ENCODE measurements around the gene HSD17B12. TPM values are rescaled to one million over a fixed set of nuclear protein-coding genes. Genes with fewer than 3 reads are reported as not detected.

HSD17B12 gene
- total RNA-seq, 3 donors from 2014 or later = 36.1 to 48.9 (median 47.2) TPM

DNA sequence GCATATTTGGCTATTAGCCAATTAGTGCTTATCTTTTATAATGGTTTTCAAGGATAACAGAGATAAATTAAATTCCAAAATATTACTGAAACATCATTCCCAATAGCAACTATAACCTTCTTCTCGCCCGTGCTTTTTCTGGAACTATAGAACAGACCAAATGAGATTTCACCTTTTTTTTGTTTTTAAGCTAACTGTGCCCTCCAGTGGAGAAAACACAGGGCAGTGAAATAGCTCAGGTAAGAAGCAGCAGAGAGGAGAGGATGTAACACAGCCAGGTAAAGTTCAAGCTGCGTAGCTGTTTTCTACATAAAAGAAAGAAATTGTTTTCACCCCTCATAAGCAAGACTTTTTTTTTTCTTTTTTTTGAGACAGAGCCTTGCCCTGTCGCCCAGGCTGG lies 28.2 kb downstream of the HSD17B12 start:
- no peak overlapping the region for H3K27ac ChIP-seq
- H3K4me1 ChIP-seq = no peaks in the 10 kb centered on the region
- TF ChIP-seq CTCF (IDR thresholded peaks at IDR 0.05) (no peak), POLR2A (IDR thresholded peaks at IDR 0.05) (no peak), POLR2AphosphoS5 (IDR thresholded peaks at IDR 0.05) (no peak)
- H3K27me3 ChIP-seq = no peaks in the 10 kb centered on the region
- intact Hi-C loops (cut with DNase I; ENCODE audit: low total_unique reads) = no loop called here
- no peaks in the 10 kb centered on the region for H3K9me3 ChIP-seq
- no peak for DNase-seq (ENCODE audit: low spot score in 2 of 2)
- no peak overlapping the region for H3K4me3 ChIP-seq
- H3K36me3 ChIP-seq = no peaks in the 10 kb centered on the region

GRCh38 chr11:43709689-43710088 lies 29.2 kb downstream of the HSD17B12 start:
- Histone ChIP-seq H3K4me3 (no peak overlapping the region), H3K27ac (no peak overlapping the region), H3K4me1 (no peaks in the 10 kb centered on the region), H3K36me3 (no peaks in the 10 kb centered on the region), H3K27me3 (no peaks in the 10 kb centered on the region), H3K9me3 (no peaks in the 10 kb centered on the region)
- no peak for DNase-seq (ENCODE audit: low spot score in 2 of 2)
- intact Hi-C loops (cut with DNase I; ENCODE audit: low total_unique reads) = no loop called here
- TF ChIP-seq POLR2AphosphoS5 (IDR thresholded peaks at IDR 0.05) (no peak), CTCF (IDR thresholded peaks at IDR 0.05) (no peak), POLR2A (IDR thresholded peaks at IDR 0.05) (no peak)

DNA sequence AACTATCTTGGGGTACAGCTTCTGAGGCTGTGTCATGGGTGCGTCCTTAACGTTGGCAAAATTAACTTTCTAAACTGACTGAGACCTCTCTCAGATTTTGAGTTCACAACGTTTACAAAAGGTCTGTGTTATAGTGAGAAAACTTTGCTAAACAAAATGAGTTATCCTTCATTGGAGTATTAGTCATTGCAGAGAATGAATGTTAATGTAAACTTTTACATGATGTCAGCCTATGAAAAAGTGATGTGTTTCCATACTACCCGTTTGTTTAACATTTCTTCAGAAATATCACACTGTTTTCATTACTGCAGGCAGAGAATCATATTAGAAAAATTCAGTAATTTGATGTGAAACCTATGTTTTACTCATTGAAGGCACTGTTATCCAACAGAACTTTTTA lies 32.1 kb downstream of the HSD17B12 start:
- H3K4me1 ChIP-seq = no peaks in the 10 kb centered on the region
- no peak overlapping the region for H3K27ac ChIP-seq
- no peak for DNase-seq (ENCODE audit: low spot score in 2 of 2)
- H3K27me3 ChIP-seq = no peaks in the 10 kb centered on the region
- TF ChIP-seq POLR2AphosphoS5 (IDR thresholded peaks at IDR 0.05) (no peak), POLR2A (IDR thresholded peaks at IDR 0.05) (no peak), CTCF (IDR thresholded peaks at IDR 0.05) (no peak)
- no peaks in the 10 kb centered on the region for H3K36me3 ChIP-seq
- H3K9me3 ChIP-seq = no peaks in the 10 kb centered on the region
- no peak overlapping the region for H3K4me3 ChIP-seq
- intact Hi-C loops (cut with DNase I; ENCODE audit: low total_unique reads) = no loop called here

DNA sequence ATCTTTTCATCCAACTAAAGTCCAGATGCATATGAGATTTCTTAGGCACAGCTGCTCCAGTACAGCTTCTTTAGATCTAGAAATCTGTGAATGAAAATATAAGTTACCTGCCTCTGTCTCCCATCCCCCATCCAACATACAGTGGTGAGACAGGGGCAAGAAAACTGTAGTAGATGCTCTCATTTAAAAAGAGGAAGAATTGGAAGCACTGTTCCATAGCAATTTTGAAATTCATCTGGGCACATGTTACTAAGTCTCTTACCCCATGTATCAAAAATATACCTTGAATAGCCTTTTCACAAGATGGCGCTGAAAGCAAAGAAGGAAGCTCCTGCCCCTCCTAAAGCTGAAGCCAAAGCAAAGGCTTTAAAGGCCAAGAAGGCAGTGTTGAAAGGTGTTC lies 37.8 kb downstream of the HSD17B12 start:
- H3K36me3 ChIP-seq = no peaks in the 10 kb centered on the region
- no peak overlapping the region for H3K27ac ChIP-seq
- no peaks in the 10 kb centered on the region for H3K4me1 ChIP-seq
- H3K4me3 ChIP-seq = no peak overlapping the region
- TF ChIP-seq POLR2A (IDR thresholded peaks at IDR 0.05) = no peak
- TF ChIP-seq POLR2AphosphoS5 (IDR thresholded peaks at IDR 0.05) = no peak
- TF ChIP-seq CTCF (IDR thresholded peaks at IDR 0.05) = no peak
- intact Hi-C loops (cut with DNase I; ENCODE audit: low total_unique reads) = no loop called here
- H3K27me3 ChIP-seq = no peaks in the 10 kb centered on the region
- H3K9me3 ChIP-seq = peaks cover 0 to 8% of the 10 kb centered on the region in 2 donors
- DNase-seq (ENCODE audit: low spot score in 2 of 2) = no peak

GRCh38 chr11:43723617-43724016 lies 43.1 kb downstream of the HSD17B12 start:
- no peak overlapping the region for H3K4me3 ChIP-seq
- no peaks in the 10 kb centered on the region for H3K4me1 ChIP-seq
- no peaks in the 10 kb centered on the region for H3K9me3 ChIP-seq
- DNase-seq (ENCODE audit: low spot score in 2 of 2) = no peak
- no peaks in the 10 kb centered on the region for H3K36me3 ChIP-seq
- TF ChIP-seq POLR2A (IDR thresholded peaks at IDR 0.05) = no peak
- TF ChIP-seq CTCF (IDR thresholded peaks at IDR 0.05) = no peak
- TF ChIP-seq POLR2AphosphoS5 (IDR thresholded peaks at IDR 0.05) = no peak
- no peak overlapping the region for H3K27ac ChIP-seq
- intact Hi-C loops (cut with DNase I; ENCODE audit: low total_unique reads) = no loop called here
- no peaks in the 10 kb centered on the region for H3K27me3 ChIP-seq

Data from breast epithelium (tissue), 4 donors.